ENCODE data around the gene TMEM106C.
A peak's percentile ranks its signal among the peaks of the same experiment; 100 is the strongest.

The TMEM106C gene

GRCh38 chr12:47963340-47964040, at the start of gene TMEM106C:
Gene TMEM106C, plus strand, starts transcription at chr12:47963596. Its CDS starts 641 bp downstream, at chr12:47964237.
- peak; percentile 98 for TF ChIP-seq CTCF (IDR thresholded peaks at IDR 0.05; ENCODE audit: control insufficient read depth, insufficient read depth, low read depth, low read length, missing control alignments)
- DNase-seq (ENCODE audit: low read depth) = peak; percentile 50

GRCh38 chr12:47920913-47921312, 42.5 kb upstream of the TMEM106C start:
- no peak for DNase-seq (ENCODE audit: low read depth)
- no peak for TF ChIP-seq CTCF (IDR thresholded peaks at IDR 0.05; ENCODE audit: control insufficient read depth, insufficient read depth, low read depth, low read length, missing control alignments)
- no peak overlapping the region for H3K4me3 ChIP-seq (ENCODE audit: control insufficient read depth, low read depth, low read length)

More at GRCh38 chr12:47963340-47964040, at the start of gene TMEM106C:
- H3K4me3 ChIP-seq (ENCODE audit: control insufficient read depth, low read depth, low read length) = peak within 1 kb of the TSS; percentile 62

- DNase-seq (ENCODE audit: low read depth) = no peak
- no peak for TF ChIP-seq CTCF (IDR thresholded peaks at IDR 0.05; ENCODE audit: control insufficient read depth, insufficient read depth, low read depth, low read length, missing control alignments)
- no peak overlapping the region for H3K4me3 ChIP-seq (ENCODE audit: control insufficient read depth, low read depth, low read length)
These were observed 41.5 kb upstream of the TMEM106C start for GRCh38 chr12:47921907-47922306.

- no peak overlapping the region for H3K4me3 ChIP-seq (ENCODE audit: control insufficient read depth, low read depth, low read length)
- no peak for TF ChIP-seq CTCF (IDR thresholded peaks at IDR 0.05; ENCODE audit: control insufficient read depth, insufficient read depth, low read depth, low read length, missing control alignments)
- no peak for DNase-seq (ENCODE audit: low read depth)
These were observed 36.0 kb upstream of the TMEM106C start for GRCh38 chr12:47927346-47927745.

GRCh38 chr12:47930634-47931033, 32.8 kb upstream of the TMEM106C start:
- TF ChIP-seq CTCF (IDR thresholded peaks at IDR 0.05; ENCODE audit: control insufficient read depth, insufficient read depth, low read depth, low read length, missing control alignments) = no peak
- H3K4me3 ChIP-seq (ENCODE audit: control insufficient read depth, low read depth, low read length) = no peak overlapping the region
- DNase-seq (ENCODE audit: low read depth) = no peak

GRCh38 chr12:47931187-47931586, 32.2 kb upstream of the TMEM106C start:
- no peak for DNase-seq (ENCODE audit: low read depth)
- no peak for TF ChIP-seq CTCF (IDR thresholded peaks at IDR 0.05; ENCODE audit: control insufficient read depth, insufficient read depth, low read depth, low read length, missing control alignments)
- no peak overlapping the region for H3K4me3 ChIP-seq (ENCODE audit: control insufficient read depth, low read depth, low read length)

Measured in AG09309 (cell line).